GM12878 (cell line): ENCODE results near the gene TBC1D24. TPM values are rescaled to one million over a fixed set of nuclear protein-coding genes. Genes with fewer than 3 reads are reported as not detected.
A peak's percentile ranks its signal among the peaks of the same experiment; 100 is the strongest.

Experiments
- BHLHE40 ChIP-seq, 2 experiments: fragments of 450-650 bp in 1 of 2; IDR thresholded peaks; 2 replicates each; pipeline ENCODE4 v1.6.1; 2011 to 2017; ENCODE audit warnings: low read depth in 2 of 2, borderline replicate concordance in 1 of 2, improper control_type of control experiment in 1 of 2, low read length in 1 of 2, mild to moderate bottlenecking in 1 of 2
- EED ChIP-seq: sonication (generic); IDR thresholded peaks from 2 replicates; pipeline ENCODE4 v1.6.1; 2016; ENCODE audit warnings: antibody characterized with exemption, low read depth
- FOS ChIP-seq: IDR thresholded peaks from 3 replicates; pipeline ENCODE4 v1.6.1; 2011; ENCODE audit warnings: borderline replicate concordance; ENCODE audit not compliant: insufficient read length; ENCODE audit errors: extremely low read depth
- IKZF2 ChIP-seq, 2 experiments: fragments of 450-650 bp; IDR thresholded peaks; 2 replicates each; pipeline ENCODE4 v1.6.1; 2017; ENCODE audit warnings: mild to moderate bottlenecking in 2 of 2, moderate library complexity in 2 of 2
- MLLT1 ChIP-seq: fragments of 450-650 bp; IDR thresholded peaks from 2 replicates; pipeline ENCODE4 v1.6.1; 2016; ENCODE audit warnings: mild to moderate bottlenecking
- NBN ChIP-seq: fragments of 450-650 bp; IDR thresholded peaks from 2 replicates; pipeline ENCODE4 v1.6.1; 2016
- PAX5 ChIP-seq: IDR thresholded peaks from 2 replicates; pipeline ENCODE4 v1.6.1; 2011; ENCODE audit warnings: low read depth, low read length, borderline replicate concordance
- SMARCA5 ChIP-seq: fragments of 450-650 bp; IDR thresholded peaks from 2 replicates; pipeline ENCODE4 v1.6.1; 2017; ENCODE audit warnings: mild to moderate bottlenecking
- SMC3 ChIP-seq: IDR thresholded peaks from 2 replicates; pipeline ENCODE4 v1.6.1; 2011; ENCODE audit warnings: low read length, improper control_type of control experiment, borderline replicate concordance
- SPI1 ChIP-seq: IDR thresholded peaks from 2 replicates; pipeline ENCODE4 v1.6.1; 2011; ENCODE audit warnings: low read depth, mild to moderate bottlenecking, low read length, moderate library complexity, borderline replicate concordance; ENCODE audit not compliant: insufficient read depth
- USF1 ChIP-seq: IDR thresholded peaks from 2 replicates; pipeline ENCODE4 v1.6.1; 2011; ENCODE audit warnings: borderline replicate concordance, low read depth, mild to moderate bottlenecking, moderate library complexity, mixed read lengths, low read length; ENCODE audit not compliant: insufficient read depth; ENCODE audit errors: extremely low read length
- USF2 ChIP-seq: IDR thresholded peaks from 2 replicates; pipeline ENCODE4 v1.6.1; 2011; ENCODE audit warnings: low read depth, low read length, improper control_type of control experiment, borderline replicate concordance
- YY1 ChIP-seq: IDR thresholded peaks from 2 replicates; pipeline ENCODE4 v1.6.1; 2011; ENCODE audit warnings: low read depth, mild to moderate bottlenecking, low read length
- ZBTB40 ChIP-seq: fragments of 450-650 bp; IDR thresholded peaks from 2 replicates; pipeline ENCODE4 v1.6.1; 2016; ENCODE audit warnings: mild to moderate bottlenecking, moderate library complexity, borderline replicate concordance
- ZNF687 ChIP-seq: fragments of 450-650 bp; IDR thresholded peaks from 2 replicates; pipeline ENCODE4 v1.6.1; 2017; ENCODE audit warnings: mild to moderate bottlenecking, moderate library complexity
- polyA plus RNA-seq, 11 experiments: library from polyadenylated mRNA; depleted of rRNA in 4 of 11; unstranded in 6 of 11; stranded (reverse) in 5 of 11; fragments of >200 nt; fragmentation: Nextera tagmentation in 4 of 11; fragmentation: Illumina TruSeq in 1 of 11; extraction: Ambion mirVana in 4 of 11; extraction: Trizol in 1 of 11; gene quantifications; 1 replicate in 1 of 11; 2 replicates in 10 of 11; pipeline versions ENCODE4 v1.2.1 to v1.2.3, GENCODE V29; 2011 to 2016; ENCODE audit warnings: inconsistent platforms in 2 of 11, missing spikeins in 2 of 11, low read depth in 1 of 11
- total RNA-seq, 4 experiments: library from RNA; depleted of rRNA in 3 of 4; stranded (reverse); fragments of >200 nt in 3 of 4; fragmentation: Illumina TruSeq in 1 of 4; extraction: Trizol in 1 of 4; gene quantifications; 2 replicates each; pipeline versions ENCODE4 v1.2.1 to v1.2.3, GENCODE V29; 2013 to 2021

TBC1D24 gene
- total and polyA plus RNA-seq, 10 of the 15 experiments (the other 5 are each of a cell fraction or from before 2014, with no cell fraction given) = 1.1 to 9.6 (median 4.5) TPM

GRCh38 chr16:2507052-2507659, 32.2 kb downstream of the TBC1D24 start (continued):
- peak; percentile 47; the same call in 1 of the 2 replicates for TF ChIP-seq MLLT1
- TF ChIP-seq SPI1 = peak; percentile 78
- TF ChIP-seq EED = 0 out of 2 replicates have a peak, but pooled peaks have one; percentile 23
- peak; percentile 94 to 97 for TF ChIP-seq BHLHE40 (IDR thresholded peaks at IDR 0.05; ENCODE audit: borderline replicate concordance in 1 of 2, low read depth in 2 of 2, low read length in 1 of 2)
- TF ChIP-seq ZNF687 = peak; percentile 64
- TF ChIP-seq FOS = no peak
- TF ChIP-seq SMC3 = peak; percentile 16; the same call in 1 of the 2 replicates
- peak; percentile 61 for TF ChIP-seq USF2
- peak; percentile 40; the same call in 1 of the 2 replicates for TF ChIP-seq SMARCA5
- TF ChIP-seq ZBTB40 = 0 out of 2 replicates have a peak, but pooled peaks have one; percentile 2
- TF ChIP-seq PAX5 = 0 out of 2 replicates have a peak, but pooled peaks have one; percentile 6
- peak; percentile 74 to 77; a peak in 2 of 4 replicates for TF ChIP-seq IKZF2 (IDR thresholded peaks at IDR 0.05)
- peak; percentile 68 for TF ChIP-seq NBN
- peak; percentile 84 for TF ChIP-seq USF1
- 0 out of 2 replicates have a peak, but pooled peaks have one; percentile 34 for TF ChIP-seq YY1
